DND-41 (cell line): ENCODE data around the gene ALG2.

Experiments
- ATAC-seq: fragments of 200-7000 bp; cut with Tn5 transposase; 3 replicates; pipeline ENCODE4 v1.9.1; 2021; ENCODE audit warnings: low read depth; ENCODE audit not compliant: insufficient read depth
- DNase-seq: peaks from one replicate; pipeline ENCODE4 v3.0.0-alpha.2; 2020
- H2AFZ ChIP-seq: 2 replicates; pipeline ENCODE4 v1.6.0; 2012; ENCODE audit warnings: low read depth, low read length
- H3K27ac ChIP-seq: 2 replicates; pipeline ENCODE4 v1.5.1; 2012; ENCODE audit warnings: low read length, inconsistent platforms
- H3K27me3 ChIP-seq: fragments of 200-600 bp; sonication (generic); 2 replicates; pipeline ENCODE4 v1.6.0; 2012; ENCODE audit warnings: low read length, mild to moderate bottlenecking, inconsistent platforms; ENCODE audit not compliant: insufficient read depth, poor library complexity
- H3K36me3 ChIP-seq: 2 replicates; pipeline ENCODE4 v1.5.1; 2012; ENCODE audit warnings: low read length, inconsistent platforms; ENCODE audit not compliant: insufficient read depth
- H3K4me1 ChIP-seq: 2 replicates; pipeline ENCODE4 v1.5.1; 2012; ENCODE audit warnings: mild to moderate bottlenecking, low read length; ENCODE audit not compliant: insufficient read depth
- H3K4me2 ChIP-seq: 2 replicates; pipeline ENCODE4 v1.6.0; 2012; ENCODE audit warnings: mild to moderate bottlenecking, moderate library complexity, low read length, inconsistent platforms; ENCODE audit not compliant: insufficient read depth
- H3K4me3 ChIP-seq, 2 experiments: fragments of 200-600 bp in 1 of 2; shearing (Covaris generic) in 1 of 2; 2 replicates each; pipeline ENCODE4 v1.5.1; 2012 to 2016; ENCODE audit warnings: inconsistent platforms in 2 of 2, low read length in 2 of 2, mild to moderate bottlenecking in 2 of 2, low read depth in 1 of 2, moderate library complexity in 1 of 2
- H3K79me2 ChIP-seq: 2 replicates; pipeline ENCODE4 v1.6.0; 2012; ENCODE audit warnings: low read length, inconsistent platforms; ENCODE audit not compliant: insufficient read depth
- H3K9ac ChIP-seq: 2 replicates; pipeline ENCODE4 v1.6.0; 2012; ENCODE audit warnings: low read depth, mild to moderate bottlenecking, inconsistent platforms, low read length, moderate library complexity
- H3K9me3 ChIP-seq: 2 replicates; pipeline ENCODE4 v1.5.1; 2012; ENCODE audit warnings: low read length, moderate library complexity, mild to moderate bottlenecking, inconsistent platforms; ENCODE audit not compliant: insufficient read depth, severe bottlenecking
- H4K20me1 ChIP-seq: 2 replicates; pipeline ENCODE4 v1.6.0; 2012; ENCODE audit warnings: low read length; ENCODE audit not compliant: insufficient read depth
- EZH2 ChIP-seq: IDR thresholded peaks from 3 replicates; pipeline ENCODE4 v1.6.1; 2012; ENCODE audit warnings: borderline replicate concordance, low read depth, mild to moderate bottlenecking, moderate library complexity, low read length, inconsistent platforms; ENCODE audit not compliant: severe bottlenecking
- TF ChIP-seq, protein P1 (sequence below): IDR thresholded peaks from 2 replicates; pipeline ENCODE4 v1.5.1; 2012; ENCODE audit warnings: borderline replicate concordance, low read length, moderate library complexity, mild to moderate bottlenecking; ENCODE audit not compliant: poor library complexity, severe bottlenecking; ENCODE audit errors: extremely low read depth

Gene ALG2

DNA sequence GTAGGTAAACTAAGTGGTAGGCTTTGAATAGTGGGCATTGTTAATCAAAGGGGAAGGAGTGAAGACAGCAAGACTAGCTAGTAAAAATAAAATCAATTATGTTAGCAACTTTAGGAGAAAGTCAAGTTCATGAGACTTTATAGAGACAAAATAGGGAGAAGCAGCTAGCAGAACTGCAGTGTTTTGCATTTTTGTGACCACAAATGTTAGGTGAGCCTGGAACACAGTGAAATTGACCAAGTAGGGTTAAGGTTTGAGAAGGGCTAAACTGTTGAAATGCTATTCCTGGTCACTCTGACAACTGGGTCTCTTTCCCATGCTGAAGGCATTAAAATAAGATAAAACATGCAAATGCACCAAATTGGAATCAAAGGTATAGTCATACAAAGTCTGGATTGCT lies 13.3 kb upstream of the ALG2 start:
- no peak overlapping the region for H2AFZ ChIP-seq
- H3K4me3 ChIP-seq: no peak overlapping the region
- DNase-seq (no peak), ATAC-seq (no peak)
- H3K4me2 ChIP-seq: no peak overlapping the region
- H3K79me2 ChIP-seq: no peaks in the 10 kb centered on the region
- H3K4me1 ChIP-seq: no peaks in the 10 kb centered on the region
- peaks cover 21% of the 10 kb centered on the region for H3K36me3 ChIP-seq
- H3K27me3 ChIP-seq: no peaks in the 10 kb centered on the region
- H3K27ac ChIP-seq: no peak overlapping the region
- no peak overlapping the region for H3K9ac ChIP-seq
- no peaks in the 10 kb centered on the region for H3K9me3 ChIP-seq
- H4K20me1 ChIP-seq: no peaks in the 10 kb centered on the region
- TF ChIP-seq, protein P1, sequence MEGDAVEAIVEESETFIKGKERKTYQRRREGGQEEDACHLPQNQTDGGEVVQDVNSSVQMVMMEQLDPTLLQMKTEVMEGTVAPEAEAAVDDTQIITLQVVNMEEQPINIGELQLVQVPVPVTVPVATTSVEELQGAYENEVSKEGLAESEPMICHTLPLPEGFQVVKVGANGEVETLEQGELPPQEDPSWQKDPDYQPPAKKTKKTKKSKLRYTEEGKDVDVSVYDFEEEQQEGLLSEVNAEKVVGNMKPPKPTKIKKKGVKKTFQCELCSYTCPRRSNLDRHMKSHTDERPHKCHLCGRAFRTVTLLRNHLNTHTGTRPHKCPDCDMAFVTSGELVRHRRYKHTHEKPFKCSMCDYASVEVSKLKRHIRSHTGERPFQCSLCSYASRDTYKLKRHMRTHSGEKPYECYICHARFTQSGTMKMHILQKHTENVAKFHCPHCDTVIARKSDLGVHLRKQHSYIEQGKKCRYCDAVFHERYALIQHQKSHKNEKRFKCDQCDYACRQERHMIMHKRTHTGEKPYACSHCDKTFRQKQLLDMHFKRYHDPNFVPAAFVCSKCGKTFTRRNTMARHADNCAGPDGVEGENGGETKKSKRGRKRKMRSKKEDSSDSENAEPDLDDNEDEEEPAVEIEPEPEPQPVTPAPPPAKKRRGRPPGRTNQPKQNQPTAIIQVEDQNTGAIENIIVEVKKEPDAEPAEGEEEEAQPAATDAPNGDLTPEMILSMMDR: no peak
- TF ChIP-seq EZH2: no peak

DNA sequence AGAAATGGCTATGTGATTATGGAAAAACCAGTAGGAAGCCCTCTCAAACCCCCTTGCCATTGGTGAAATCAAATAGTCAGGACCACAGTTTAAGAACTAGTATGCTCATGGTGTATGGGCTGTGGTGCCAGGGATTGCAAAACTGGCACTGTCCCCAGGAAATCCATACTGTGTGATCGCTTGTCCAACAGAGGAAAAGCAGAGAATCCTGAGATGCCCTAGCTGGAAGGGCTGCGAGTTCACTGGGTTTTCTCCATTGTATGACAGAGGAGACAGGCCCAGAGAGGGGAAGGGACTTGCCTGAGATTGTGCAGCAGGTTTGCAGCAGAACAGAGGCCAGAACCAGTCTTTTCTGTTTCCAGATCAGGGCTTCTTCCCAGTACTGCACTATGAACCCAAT lies 12.9 kb upstream of the ALG2 start:
- no peak overlapping the region for H3K4me2 ChIP-seq

DNA sequence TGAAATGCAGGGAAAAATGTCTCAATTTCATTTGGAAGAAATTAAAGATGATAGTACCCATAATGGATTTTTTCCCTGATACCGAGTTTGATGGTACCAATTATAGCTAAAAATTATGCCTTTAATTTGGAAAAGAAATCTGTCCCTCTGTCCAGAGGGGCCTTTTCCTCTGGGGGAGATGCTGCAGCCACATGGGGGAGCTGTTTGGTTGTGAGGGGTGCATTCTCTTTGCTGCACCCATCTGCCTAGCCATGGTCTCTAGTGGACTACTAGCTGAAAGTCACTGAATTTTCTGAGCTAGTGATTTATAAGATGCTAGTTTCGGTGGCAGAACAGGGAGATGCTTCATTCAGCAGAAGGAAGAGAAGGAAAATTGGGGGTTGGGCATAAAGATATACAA lies 10.0 kb upstream of the ALG2 start:
- TF ChIP-seq, protein P1: peak; percentile 54
- TF ChIP-seq EZH2: no peak
- DNase-seq (peak; percentile 13), ATAC-seq (no peak; the same call in 2 of the 3 replicates)
- Histone ChIP-seq H4K20me1 (no peaks in the 10 kb centered on the region), H3K36me3 (peaks cover 41% of the 10 kb centered on the region), H3K27ac (no peak overlapping the region), H3K79me2 (no peaks in the 10 kb centered on the region), H3K9ac (no peak overlapping the region), H2AFZ (no peak overlapping the region), H3K4me2 (no peak overlapping the region), H3K4me3 (no peak overlapping the region), H3K9me3 (no peaks in the 10 kb centered on the region), H3K27me3 (no peaks in the 10 kb centered on the region), H3K4me1 (no peaks in the 10 kb centered on the region)

More for the DNA sequence above, 12.9 kb upstream of the ALG2 start:
- ATAC-seq (no peak), DNase-seq (no peak)
- no peaks in the 10 kb centered on the region for H3K79me2 ChIP-seq
- H3K27ac ChIP-seq: no peak overlapping the region
- H2AFZ ChIP-seq: no peak overlapping the region
- no peak overlapping the region for H3K9ac ChIP-seq
- no peaks in the 10 kb centered on the region for H3K4me1 ChIP-seq
- H3K27me3 ChIP-seq: no peaks in the 10 kb centered on the region
- H4K20me1 ChIP-seq: no peaks in the 10 kb centered on the region
- H3K9me3 ChIP-seq: no peaks in the 10 kb centered on the region
- H3K36me3 ChIP-seq: peaks cover 21% of the 10 kb centered on the region
- no peak overlapping the region for H3K4me3 ChIP-seq
- no peak for TF ChIP-seq EZH2
- TF ChIP-seq, protein P1: no peak

DNA sequence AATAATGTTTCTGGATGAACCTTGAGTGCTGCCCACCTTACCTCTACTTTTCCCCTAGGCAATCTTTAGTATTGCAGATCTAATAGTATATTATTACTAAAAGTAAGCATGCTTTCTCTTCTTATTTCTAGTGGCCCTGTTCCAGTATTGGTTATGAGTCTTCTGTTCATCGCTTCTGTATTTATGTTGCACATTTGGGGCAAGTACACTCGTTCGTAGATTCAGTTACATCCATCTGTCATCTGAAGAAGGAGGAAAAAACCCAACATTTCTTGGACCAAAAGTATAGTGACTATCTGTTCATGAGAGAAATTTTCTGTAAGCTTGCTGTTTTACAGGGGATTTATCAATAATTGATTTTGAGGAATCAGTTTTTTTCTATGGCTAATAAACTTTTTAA lies 8.5 kb upstream of the ALG2 start:
- H2AFZ ChIP-seq: no peak overlapping the region
- TF ChIP-seq, protein P1: no peak
- TF ChIP-seq EZH2: no peak

More for the DNA sequence above, 8.5 kb upstream of the ALG2 start:
- H3K4me2 ChIP-seq: no peak overlapping the region
- DNase-seq (no peak), ATAC-seq (no peak)
- H3K36me3 ChIP-seq: peaks cover 51% of the 10 kb centered on the region
- H3K4me1 ChIP-seq: no peaks in the 10 kb centered on the region
- no peaks in the 10 kb centered on the region for H3K9me3 ChIP-seq
- no peak overlapping the region for H3K9ac ChIP-seq
- no peak overlapping the region for H3K27ac ChIP-seq
- no peaks in the 10 kb centered on the region; the same call in 1 of the 2 replicates for H4K20me1 ChIP-seq
- H3K27me3 ChIP-seq: no peaks in the 10 kb centered on the region
- no peak overlapping the region for H3K4me3 ChIP-seq
- H3K79me2 ChIP-seq: peaks cover 13% of the 10 kb centered on the region
